ENCODE data around the gene FADD.

Gene FADD

GRCh38 chr11:70186936-70187335, 16.2 kb upstream of the FADD start:
- no peak for TF ChIP-seq CTCF (IDR thresholded peaks at IDR 0.05)
- Histone ChIP-seq H3K36me3 (no peaks in the 10 kb centered on the region), H3K9me3 (no peaks in the 10 kb centered on the region), H3K27me3 (peaks cover 35% of the 10 kb centered on the region), H3K4me1 (ENCODE audit: control insufficient read depth in 1 of 2, insufficient read depth in 1 of 2, low read depth in 1 of 2, low read length in 1 of 2) (no peaks in the 10 kb centered on the region), H3K27ac (no peak overlapping the region), H3K4me3 (ENCODE audit: low read depth in 1 of 2, low read length in 1 of 2) (no peak overlapping the region)

GRCh38 chr11:70187771-70188170, 15.3 kb upstream of the FADD start:
- Histone ChIP-seq H3K9me3 (no peaks in the 10 kb centered on the region), H3K4me1 (ENCODE audit: control insufficient read depth in 1 of 2, insufficient read depth in 1 of 2, low read depth in 1 of 2, low read length in 1 of 2) (no peaks in the 10 kb centered on the region), H3K27ac (no peak overlapping the region), H3K27me3 (peaks cover 39% of the 10 kb centered on the region), H3K36me3 (no peaks in the 10 kb centered on the region), H3K4me3 (ENCODE audit: low read depth in 1 of 2, low read length in 1 of 2) (no peak overlapping the region)
- TF ChIP-seq CTCF (IDR thresholded peaks at IDR 0.05), result no peak

GRCh38 chr11:70189622-70190021, 13.5 kb upstream of the FADD start:
- no peak overlapping the region for H3K4me3 ChIP-seq (ENCODE audit: low read depth in 1 of 2, low read length in 1 of 2)
- no peak for TF ChIP-seq CTCF (IDR thresholded peaks at IDR 0.05)
- no peaks in the 10 kb centered on the region for H3K4me1 ChIP-seq (ENCODE audit: control insufficient read depth in 1 of 2, insufficient read depth in 1 of 2, low read depth in 1 of 2, low read length in 1 of 2)
- H3K36me3 ChIP-seq, result no peaks in the 10 kb centered on the region
- no peaks in the 10 kb centered on the region for H3K9me3 ChIP-seq
- peaks cover 49% of the 10 kb centered on the region for H3K27me3 ChIP-seq
- H3K27ac ChIP-seq, result no peak overlapping the region

- peak; percentile 72 for TF ChIP-seq CTCF (IDR thresholded peaks at IDR 0.05)
- Histone ChIP-seq H3K4me3 (ENCODE audit: low read depth in 1 of 2, low read length in 1 of 2) (no peak overlapping the region), H3K36me3 (no peaks in the 10 kb centered on the region), H3K27me3 (peaks cover 54% of the 10 kb centered on the region), H3K4me1 (ENCODE audit: control insufficient read depth in 1 of 2, insufficient read depth in 1 of 2, low read depth in 1 of 2, low read length in 1 of 2) (peaks cover 5 to 8% of the 10 kb centered on the region in 2 experiments), H3K9me3 (no peaks in the 10 kb centered on the region), H3K27ac (no peak overlapping the region)
Measured at GRCh38 chr11:70191495-70192140, 11.5 kb upstream of the FADD start.

GRCh38 chr11:70192666-70193410, 10.3 kb upstream of the FADD start:
- H3K36me3 ChIP-seq, result no peaks in the 10 kb centered on the region
- TF ChIP-seq CTCF (IDR thresholded peaks at IDR 0.05), result no peak
- peaks cover 5 to 8% of the 10 kb centered on the region in 2 experiments for H3K4me1 ChIP-seq (ENCODE audit: control insufficient read depth in 1 of 2, insufficient read depth in 1 of 2, low read depth in 1 of 2, low read length in 1 of 2)

More at GRCh38 chr11:70192666-70193410, 10.3 kb upstream of the FADD start:
- Histone ChIP-seq H3K27ac (no peak overlapping the region), H3K4me3 (ENCODE audit: low read depth in 1 of 2, low read length in 1 of 2) (no peak overlapping the region), H3K27me3 (peaks cover 42% of the 10 kb centered on the region), H3K9me3 (no peaks in the 10 kb centered on the region)

Measured in neutrophil (primary cell).